GM10266 (cell line): ENCODE data around the gene RHNO1.

Experiments
- DNase-seq: peaks from one replicate; pipeline ENCODE4 v3.0.0; 2012; ENCODE audit errors: extremely low spot score
- CTCF ChIP-seq: IDR thresholded peaks from 2 replicates; pipeline ENCODE4 v1.5.1; 2012; ENCODE audit warnings: mild to moderate bottlenecking, low read depth; ENCODE audit not compliant: control insufficient read depth, insufficient read depth; ENCODE audit errors: missing control alignments

Gene RHNO1

DNA sequence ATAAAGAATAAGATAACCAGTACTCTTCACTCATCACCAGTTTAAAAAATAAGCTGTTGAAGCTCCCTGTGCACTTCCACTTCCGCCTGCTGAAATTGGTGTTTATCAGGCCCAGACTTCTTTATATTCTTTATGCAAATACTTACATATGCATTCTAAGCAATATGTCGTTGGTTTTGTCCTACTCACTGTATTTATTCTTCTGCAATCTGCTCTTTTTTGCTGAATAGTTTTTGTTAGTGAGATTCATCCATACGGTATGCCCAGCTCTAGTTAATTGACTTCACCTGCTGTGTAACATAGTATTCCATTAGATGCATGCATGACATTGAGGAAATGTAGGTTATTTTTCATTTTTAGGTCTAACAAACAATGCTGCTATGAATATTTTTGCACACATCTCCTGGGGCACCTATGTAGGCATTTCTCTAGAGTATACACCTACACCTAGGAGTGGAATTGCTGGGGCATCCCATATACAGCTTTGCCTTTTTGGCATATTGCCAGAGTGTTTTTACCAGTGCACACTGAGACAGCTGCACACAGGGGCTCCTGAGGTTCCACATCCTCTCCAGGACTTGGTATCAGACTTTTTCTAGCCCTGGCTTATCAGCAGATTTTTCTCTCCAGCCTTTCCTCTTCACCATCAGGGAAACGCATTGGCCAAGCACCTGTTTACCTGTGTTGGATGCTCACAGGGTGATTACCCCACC is 41.2 kb upstream of the RHNO1 start:
- no peak for DNase-seq
- TF ChIP-seq CTCF: no peak

GRCh38 chr12:2836574-2836973 is 40.4 kb upstream of the RHNO1 start:
- no peak for TF ChIP-seq CTCF
- no peak for DNase-seq

GRCh38 chr12:2841056-2841650 is 35.9 kb upstream of the RHNO1 start:
- DNase-seq: no peak

GRCh38 chr12:2842948-2843347 is 34.1 kb upstream of the RHNO1 start:
- TF ChIP-seq CTCF: no peak
- no peak for DNase-seq

More at GRCh38 chr12:2841056-2841650, 35.9 kb upstream of the RHNO1 start:
- TF ChIP-seq CTCF: no peak

- DNase-seq: no peak
- TF ChIP-seq CTCF: no peak
These were observed 32.2 kb upstream of the RHNO1 start for GRCh38 chr12:2844786-2845185.

DNA sequence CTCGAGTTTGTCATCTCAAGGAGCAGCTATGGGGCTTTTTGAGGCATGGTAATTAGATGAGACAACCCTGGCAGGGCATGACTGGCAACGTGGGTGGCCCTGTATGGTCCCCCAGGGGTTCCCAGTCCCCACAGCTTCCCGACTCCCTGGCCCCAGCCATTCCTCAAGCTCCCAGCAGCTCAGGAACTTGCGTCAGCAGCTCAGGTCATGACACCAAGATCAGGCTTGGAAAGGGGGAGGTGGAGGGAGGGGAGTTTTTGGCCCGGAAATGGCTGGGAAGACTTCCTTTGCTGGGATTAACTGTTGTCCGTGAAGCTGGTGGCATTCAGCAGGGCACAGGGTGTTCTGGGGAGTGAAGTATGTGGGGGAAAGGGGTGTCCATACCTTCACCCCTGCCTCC is 31.7 kb upstream of the RHNO1 start:
- TF ChIP-seq CTCF: no peak
- DNase-seq: no peak

- TF ChIP-seq CTCF: no peak
- DNase-seq: no peak
These were observed 25.1 kb upstream of the RHNO1 start for GRCh38 chr12:2851931-2852330.
